HG03103 (cell line): ENCODE results near the gene RTTN.

Experiments
- ATAC-seq: cut with Tn5 transposase; IDR thresholded peaks from one replicate; pipeline ENCODE4 v1.9.1; 2021; ENCODE audit warnings: low read depth; ENCODE audit not compliant: unreplicated experiment

Gene RTTN

GRCh38 chr18:69953191-69953590 is 252.3 kb downstream of the RTTN start:
- ATAC-seq: no peak
